HuH-7.5 (cell line): ENCODE data around the gene TUBA3D.
"Not testable (repeated sequence)": the region's sequence is repeated elsewhere in the genome, so short reads cannot be mapped to it uniquely, and the experiment has no call there.

Experiments used
- DNase-seq: peaks from one replicate; pipeline ENCODE4 v3.0.0; 2011; ENCODE audit warnings: low spot score

TUBA3D gene

DNA sequence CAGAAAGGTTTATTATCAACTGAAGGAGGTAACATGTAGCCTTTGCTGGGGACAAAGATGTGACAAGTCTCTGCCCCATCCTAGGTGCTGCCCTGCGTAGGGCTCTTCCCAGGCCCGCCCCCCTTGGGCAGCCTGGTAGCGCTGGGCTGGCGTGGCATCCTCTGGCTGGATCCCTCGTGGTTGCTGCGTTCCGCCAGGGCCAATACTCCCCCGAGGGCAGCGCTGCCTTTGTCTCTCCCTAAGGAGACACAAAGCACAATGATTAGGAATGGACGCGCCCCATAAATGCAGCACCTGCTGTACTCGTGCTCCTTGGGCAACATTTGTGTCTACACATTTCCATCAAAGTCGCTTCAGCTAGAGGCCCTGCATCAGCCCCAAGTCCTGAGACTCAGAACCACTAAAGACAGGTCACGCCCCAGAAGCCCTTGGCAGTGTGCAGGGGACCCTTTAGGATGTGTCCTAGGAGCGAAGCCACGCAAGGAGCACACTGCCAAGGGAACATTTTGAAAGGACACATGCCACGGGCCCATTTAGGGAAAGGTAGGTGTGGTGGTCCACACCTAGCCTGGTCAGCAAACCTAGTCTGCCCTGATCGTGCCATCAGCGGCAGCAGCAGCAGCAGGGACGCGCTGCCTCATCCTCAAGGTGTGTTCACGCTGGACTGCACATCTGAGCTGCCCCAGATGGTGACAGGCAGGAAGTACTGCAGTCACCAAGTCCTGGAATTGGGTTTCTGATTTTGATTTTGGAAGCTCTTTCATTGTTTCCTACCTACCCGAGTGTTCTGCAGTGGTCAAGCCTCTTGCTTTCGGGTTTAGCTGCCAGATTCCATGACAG is 8.3 kb downstream of the TUBA3D start:
- DNase-seq = not testable (repeated sequence)

DNA sequence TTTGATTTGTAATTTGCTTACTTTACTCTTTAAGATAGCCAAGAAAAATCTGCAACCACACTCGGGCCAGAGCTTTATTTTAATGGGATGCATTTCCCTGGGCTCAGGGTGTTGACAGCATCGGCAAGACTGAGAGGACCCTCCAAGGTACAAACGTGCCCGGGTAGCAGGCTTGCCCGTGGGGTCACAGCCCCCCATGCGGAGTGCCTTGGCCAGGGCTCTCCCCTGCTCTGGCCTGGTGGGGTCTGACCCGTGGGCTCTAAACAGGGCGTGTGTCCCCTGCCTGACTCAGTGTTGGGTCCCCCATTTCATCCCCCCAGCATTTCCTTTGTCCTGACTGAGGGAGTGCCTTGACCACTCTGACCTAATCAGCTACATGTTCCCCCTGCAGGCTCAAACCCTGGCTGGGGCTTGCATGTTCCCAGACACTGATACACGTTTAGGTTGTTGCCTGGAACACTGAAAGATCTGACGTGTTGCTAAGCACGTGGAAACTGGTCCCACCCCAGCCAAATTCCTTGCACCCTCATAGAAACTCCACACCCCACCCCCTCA is 9.1 kb downstream of the TUBA3D start:
- DNase-seq = not testable (repeated sequence)

DNA sequence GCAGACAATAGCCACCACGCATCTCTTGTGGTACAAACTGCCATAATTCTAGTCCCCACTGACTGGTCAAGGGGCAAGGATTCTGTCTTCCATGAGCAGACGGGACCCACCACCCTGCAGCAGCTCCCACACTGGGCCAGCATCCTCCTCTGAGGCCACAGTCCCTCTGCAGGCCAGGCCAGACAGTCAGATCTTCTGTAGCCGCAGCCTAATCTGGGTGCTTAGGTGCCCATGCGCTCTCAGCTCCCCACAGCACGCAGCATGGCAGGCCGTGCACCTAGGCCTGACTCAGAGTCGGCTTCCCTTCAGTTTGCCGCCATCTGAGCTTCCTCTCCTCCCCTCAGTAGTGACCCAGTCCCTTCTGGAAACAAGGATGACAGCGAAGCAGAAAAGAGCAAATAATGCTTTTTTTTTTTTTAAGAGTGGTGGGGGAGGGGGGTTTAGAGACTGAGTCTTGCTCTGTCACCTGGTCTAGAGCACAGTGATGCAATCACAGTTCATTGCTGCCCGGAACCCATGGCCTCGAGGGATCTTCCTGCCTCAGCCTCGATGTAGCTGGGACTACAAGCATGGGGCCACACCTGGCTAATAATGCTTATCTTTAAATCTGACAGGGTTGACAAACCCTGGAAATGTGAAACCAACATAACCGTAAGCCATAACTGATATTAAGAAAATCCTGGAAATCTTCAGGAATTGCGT is 10.4 kb downstream of the TUBA3D start:
- not testable (repeated sequence) for DNase-seq

DNA sequence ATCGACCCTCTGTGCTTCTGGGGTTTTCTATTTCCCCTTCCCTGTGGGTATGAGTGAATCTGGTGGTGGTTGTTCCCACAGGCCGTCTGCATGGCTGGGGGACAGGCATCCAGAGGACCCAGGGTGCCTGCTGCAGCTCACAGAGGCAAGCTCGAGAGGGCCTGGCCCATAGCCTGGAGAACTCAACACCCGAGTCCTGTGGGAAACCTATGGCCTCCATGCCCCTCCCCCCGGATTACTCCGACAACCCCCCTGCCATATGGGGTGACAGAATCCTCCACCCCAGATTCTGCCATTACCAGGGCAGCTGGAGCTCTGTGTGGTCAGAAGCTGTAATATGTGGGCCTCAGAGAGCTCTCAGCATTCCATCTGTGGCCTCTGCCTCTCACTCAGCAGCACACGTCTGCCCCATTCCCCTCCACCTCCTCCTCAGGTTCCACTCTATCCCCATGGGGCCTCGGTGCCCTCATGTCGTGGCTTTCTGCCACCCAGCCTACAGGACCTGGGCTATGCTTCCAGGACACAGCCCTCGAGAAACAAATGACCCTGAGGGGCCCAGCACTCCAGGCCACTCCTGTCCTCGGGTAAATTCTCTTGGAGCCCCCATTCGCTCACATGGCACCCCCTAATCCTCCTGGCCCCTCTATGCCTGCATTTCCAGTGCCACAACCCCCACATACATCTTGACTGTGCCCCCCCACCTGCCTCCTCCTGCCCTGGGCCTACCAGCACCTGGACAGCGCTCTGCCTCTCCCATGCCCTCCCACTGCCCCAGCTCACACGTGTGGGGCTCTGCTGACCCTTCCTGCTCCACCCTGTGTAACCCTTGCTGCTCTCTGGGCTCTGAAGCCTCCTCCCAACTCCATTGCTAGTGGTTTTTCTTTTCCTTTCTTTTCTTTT is 12.6 kb downstream of the TUBA3D start:
- no peak for DNase-seq

DNA sequence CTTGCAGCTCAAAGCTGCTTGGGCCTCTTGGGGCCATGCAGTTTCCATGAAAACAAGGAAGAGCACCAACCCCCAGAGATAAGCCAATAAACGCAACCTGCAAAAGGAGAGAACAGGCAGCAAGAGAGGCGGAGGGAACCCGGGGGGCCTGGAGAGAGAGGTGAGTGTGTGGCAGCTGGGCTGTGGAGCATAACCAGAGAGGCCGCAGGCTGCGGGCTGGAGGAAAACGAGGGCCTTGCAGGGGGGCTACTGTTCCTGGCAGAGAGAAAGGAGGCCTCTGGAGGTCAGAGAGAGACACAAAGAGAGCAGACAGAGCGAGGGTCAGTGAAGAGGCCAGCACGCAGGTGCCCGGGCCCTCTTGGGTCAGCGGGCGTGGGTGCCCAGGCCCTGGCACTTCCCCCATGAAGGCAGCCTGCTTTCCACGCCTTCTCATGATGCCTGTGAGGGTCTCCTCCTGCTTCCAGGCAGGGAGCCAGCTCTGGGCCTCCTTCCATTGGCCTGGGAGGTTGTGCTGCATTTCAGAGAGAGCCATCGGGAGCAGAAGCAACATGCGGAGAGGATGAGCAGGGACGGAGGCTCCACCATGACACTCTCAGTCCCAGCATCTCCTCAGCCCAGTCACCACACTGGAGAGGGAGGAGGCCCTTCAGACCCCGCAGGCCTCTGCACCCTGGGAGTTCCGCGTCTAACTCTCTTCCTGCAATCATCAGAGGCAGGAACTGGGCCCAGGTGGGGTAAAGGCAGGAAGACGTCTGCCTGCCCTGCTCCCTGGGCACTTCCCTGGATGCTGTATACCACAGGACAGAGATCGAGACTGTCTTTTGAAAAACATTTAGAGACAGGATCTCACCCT is 14.9 kb downstream of the TUBA3D start:
- DNase-seq = not testable (repeated sequence)

DNA sequence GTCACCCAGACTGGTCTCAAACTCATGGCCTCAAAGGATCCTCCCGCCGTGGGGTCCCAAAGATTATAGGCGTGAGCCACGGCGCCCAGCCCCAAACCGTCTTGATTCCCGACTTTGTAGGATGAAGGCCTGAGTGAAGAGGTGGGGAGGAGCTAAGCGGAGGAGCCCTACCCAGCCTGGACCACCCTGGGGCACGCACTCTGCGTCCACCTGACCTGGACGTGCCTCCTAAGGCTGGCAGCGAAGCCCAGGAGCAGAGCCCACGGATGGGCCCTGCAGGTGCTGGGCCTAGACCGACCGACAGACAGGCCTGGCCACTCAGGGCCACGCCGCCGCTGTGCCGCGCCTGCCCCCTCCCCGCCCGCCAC is 15.5 kb downstream of the TUBA3D start:
- DNase-seq = not testable (repeated sequence)

DNA sequence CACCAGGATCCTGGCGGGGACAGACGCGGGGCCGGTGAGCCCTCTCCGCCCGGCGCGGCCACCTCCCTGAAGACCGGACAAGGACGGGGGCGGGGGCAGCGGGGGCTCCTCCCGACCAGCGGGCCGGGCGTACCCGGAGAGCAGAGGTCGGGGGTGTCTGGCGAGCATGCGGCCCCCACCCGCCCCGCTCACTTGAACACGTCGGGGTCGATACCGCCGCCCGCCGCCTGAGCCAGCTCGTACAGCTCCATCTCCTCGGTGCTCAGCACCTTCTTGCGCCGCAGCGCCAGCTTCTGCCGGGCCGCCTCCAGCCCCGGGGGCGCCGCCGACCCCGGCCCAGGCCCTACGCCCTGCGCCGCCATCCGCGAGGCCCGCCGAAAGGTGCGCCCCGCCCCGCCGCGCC is 16.1 kb downstream of the TUBA3D start, which contains the start of gene MZT2A:
MZT2A (minus strand) TSS at position 383 of the 403 bp plus-strand sequence; CDS start at position 362, 21 bp downstream.
- not testable (repeated sequence) for DNase-seq

DNA sequence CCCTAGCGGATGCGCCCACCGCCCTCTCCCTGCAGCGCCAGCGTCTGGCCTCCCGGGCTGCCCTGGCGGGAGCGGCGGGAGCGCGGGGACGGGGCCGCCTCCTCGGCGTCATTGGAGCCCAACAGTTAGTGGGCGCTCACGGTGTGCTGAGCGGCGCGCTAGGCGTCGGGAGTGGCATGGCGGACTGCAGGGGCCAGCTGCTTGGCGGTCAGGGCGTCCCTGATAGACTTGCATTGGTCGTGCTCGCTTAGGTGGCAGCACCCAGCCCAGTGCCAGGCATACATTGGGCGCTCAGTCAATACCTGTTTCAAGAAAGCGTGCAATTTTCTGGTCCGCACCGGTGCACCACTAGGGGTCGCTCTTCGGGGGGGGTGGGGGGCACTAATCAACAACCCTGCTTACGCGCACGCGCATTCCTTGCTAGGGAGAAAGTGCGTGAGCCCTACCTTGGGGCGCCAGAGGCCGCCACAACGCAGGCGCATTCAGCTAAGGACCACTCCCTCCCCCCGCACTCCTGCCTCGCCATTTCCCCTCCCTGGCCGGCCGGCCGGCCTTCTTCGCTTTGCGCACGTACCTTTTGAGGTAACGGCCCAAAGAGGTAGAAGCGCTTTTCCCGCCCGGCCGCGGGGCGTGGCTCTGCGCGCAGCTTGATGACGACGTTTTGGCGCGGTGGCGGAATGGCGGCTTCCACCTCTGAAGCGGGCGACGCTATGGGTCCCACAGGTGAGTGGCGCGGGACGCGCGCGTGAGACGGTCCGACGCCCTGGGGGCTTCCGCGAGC is 16.7 kb downstream of the TUBA3D start:
- peak; percentile 98 for DNase-seq

DNA sequence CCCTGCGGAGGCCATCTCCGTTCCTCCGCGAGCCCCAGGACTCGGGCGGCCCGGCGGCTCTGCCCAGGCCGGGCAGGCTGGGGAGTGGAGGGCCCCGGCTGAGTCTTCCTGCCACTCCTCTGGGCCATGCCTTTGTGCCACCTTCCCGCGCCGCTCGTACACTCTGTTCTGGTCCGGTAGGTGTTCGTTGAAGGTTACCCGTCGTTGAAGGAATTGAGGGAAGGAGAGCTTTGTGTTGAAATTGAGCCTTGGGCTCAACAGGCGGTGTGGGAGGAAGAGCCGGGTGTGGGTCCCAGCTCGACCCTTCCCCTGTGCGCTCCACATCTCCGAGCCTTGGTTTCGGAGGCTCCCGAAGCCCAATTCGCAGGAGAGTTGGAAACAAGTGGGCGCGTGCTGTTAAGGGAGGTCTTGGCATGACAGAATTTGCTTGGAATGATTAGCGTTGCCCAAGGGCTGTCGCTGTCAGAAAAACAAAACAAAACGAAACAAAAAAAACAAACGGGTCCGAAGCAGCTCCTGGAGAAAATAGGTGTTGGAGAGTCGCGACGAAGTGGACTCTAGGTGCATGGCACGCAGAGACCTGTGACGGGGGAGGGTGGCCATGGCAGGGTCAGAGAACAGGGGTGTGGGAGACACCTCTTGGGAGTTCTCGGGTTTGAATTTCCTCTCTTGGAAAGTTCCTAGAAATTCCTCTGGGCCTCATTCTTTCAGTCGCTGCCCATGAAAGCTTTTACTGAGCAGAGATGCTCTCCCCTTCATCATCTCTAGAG is 17.5 kb downstream of the TUBA3D start:
- DNase-seq = no peak

DNA sequence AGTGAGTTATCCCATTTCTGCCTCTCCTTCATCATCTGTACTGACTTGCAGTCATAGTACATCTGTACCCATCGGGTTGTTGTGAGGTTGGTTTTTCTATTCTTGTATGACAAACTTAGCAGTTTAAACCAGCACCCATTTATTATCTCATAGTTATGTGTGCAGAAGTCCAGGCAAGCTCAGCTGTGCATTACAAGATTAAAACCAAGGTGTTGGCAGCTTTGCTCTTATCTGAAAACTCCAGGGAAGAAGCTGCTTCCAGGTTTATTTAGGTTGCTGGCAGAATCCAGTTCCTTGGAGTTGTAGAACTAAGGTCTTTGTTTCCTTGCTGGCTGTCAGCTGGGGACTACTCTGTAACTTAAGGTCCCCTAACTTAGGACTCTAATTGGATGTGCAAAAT is 19.6 kb downstream of the TUBA3D start:
- DNase-seq = not testable (repeated sequence)

DNA sequence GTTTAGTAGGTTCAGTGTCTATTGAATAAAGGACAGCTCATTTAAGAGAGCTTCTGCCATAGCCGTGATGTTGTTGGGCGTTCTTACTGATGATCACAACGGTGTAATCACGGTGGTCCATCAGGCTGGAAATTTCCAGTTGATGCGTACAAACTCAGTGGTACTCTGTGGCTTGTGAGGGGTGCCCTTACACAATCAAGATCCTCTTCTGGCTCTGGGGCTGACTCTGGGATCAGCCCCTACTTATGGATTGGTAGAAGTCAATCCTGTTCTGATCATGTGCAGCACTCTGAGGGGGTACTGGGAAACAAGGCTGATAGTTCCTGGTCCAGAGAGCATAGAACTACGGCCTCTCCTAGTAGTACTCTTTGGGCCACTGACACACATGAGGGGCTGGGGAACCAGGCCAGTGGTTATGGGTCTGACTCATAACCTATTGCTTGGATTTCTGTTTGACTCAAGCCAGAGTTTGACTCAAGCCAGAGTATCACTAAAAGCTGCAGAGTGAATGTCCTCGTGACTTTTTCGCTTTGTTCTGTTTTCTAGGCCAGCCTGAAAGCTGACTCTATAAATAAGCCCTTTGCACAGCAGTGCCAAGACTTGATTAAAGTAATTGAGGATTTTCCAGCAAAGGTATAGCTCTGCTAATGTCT is 22.5 kb downstream of the TUBA3D start:
- not testable (repeated sequence) for DNase-seq

DNA sequence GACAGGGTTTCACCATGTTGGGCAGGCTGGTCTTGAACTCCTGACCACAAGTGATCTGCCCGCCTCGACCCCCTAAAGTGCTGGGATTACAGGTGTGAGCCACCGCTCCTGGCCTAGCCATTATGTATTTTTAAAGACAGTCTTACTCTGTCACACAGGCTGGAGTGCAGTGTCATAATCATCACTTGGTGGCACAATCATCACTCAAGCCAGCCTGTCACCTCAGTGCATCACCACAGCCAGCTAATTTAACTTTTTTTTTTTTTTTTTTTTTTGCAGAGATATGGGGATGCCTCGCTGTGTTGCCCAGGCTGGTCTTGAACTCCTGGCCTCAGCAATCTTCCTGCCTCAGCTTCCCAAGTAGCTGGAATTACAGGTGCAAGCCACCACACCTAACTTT is 27.7 kb downstream of the TUBA3D start:
- not testable (repeated sequence) for DNase-seq

DNA sequence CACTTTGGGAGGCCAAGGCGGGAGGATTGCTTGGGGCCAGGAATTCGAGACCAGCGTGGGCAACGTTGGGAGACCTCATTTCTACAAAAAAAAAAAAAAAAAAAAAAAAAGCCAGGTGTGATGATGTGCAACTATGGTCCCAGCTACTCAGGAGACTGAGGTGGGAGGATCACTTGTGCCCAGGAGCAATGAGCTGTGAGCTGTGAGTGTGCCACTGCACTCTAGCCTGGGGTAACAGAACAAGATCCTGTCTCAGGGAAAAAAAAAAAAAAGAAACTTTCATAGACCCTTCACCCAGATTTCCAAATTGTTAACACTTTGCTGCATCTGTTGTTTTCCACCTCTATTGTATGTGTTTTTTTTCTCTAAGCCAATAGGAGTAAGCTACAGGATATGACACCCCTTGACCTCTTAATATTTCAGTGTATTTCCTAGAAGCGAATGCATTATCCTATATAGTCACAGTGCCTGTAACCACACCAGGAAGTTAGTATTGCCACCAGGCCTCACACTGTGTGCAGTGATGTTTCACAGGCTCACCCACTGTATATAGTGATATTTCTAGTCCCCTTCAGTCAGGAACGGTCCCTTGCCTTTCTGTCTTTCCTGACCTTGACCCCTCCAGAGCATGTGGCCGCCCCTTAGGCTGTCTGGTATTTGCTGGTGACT is 28.3 kb downstream of the TUBA3D start:
- DNase-seq = not testable (repeated sequence)

DNA sequence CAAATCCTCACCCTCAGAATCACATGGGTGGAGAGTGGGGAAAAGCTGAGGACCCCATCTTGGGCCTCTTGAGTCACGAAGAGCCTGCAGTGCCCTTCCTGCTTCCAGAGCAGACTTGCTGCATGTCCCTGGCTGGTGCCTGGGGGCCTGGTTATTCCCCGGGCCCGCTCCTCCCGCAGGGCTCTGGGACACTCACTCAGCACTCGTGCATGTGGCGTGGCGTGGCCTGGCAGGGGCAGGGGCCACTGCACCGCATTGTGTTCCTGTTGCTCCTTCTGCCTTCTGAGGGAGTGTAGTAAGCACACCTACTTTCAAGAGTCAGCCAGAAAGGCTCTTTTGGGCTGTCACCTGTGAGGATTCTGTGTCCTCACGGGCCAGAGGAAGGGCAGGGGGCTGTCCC is 33.7 kb downstream of the TUBA3D start:
- DNase-seq = no peak

DNA sequence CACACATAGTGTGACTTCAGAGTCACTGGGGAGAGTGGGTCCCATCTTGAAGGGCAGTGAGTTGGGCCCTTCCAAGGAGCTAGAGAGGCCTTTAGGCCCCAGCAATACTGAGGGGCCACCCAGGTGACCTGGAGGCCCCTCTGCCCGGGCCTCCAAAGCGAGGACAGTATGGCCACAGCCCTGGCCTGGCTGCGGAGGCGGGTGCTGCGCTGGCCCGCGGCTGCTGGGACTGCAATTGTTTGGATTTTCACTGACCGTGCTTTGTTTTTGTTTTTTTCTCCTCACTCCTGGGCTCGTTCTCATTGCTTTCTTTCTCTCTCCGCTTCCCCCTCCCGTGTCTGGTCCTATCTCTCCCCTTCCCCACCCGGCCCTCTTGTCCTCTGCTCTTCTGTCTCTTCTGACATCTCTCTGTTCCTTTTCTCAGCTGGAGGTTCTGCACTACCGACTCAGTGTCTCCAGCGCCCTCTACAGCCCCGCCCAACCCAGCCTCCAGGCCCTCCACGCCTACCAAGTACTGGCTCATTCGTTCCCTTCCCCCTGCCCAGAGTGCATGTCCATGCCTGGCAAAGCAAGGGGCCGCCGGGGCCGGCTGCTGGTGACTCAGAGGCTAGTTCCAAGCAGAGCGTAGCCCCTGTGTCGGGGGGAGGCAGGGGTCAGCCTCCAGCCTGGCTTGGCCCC is 35.5 kb downstream of the TUBA3D start:
- not testable (repeated sequence) for DNase-seq

DNA sequence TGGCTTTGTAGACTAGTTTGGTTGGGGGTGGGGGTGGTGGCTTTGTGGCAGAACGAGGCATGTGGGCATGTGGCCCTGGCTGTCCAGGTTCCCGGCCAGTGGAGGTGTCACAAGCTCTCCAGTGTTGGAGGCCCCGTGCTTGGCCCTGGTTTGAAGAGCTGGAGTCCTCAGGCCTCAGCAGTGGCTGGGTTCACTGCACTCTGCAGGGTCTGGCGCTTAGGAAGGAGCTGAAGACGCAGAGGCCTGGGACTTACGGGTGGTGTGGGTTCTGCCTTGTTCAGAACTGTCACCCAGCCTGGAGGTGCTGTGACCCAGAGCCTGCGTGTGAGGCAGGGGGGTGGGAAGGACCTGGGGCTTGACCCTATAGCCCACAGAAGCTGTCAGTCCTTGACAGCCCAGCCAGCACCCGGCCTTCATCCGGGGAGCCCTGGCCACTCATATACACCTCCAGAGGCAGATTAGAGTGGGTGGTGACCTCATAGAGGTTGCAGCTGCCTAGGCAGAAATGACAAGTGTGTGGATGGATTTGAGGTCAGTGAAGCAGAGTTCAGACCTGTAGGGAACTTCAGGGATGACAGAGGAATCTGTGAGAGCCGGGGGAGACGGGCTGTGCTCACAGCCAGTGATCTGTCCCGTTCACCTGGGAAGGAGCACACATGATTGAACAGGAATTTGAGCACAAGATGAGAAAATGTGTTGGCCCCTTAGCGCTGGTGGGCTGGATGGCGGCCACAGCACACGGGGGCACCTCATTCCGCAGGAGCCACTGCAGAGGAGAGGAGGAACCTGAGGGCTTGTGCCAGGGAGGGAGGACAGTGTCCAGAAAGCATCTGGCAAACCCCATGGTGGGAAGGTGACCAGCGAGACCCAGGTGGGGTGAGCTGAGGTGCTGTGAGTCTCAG is 36.3 kb downstream of the TUBA3D start:
- not testable (repeated sequence) for DNase-seq
